ENCODE data around the gene DCAF7. TPM values are rescaled to one million over a fixed set of nuclear protein-coding genes. Genes with fewer than 3 reads are reported as not detected.

Gene DCAF7
- polyA plus RNA-seq, 5 donors: 82.7 to 104 (median 95.6) TPM

- no peak for DNase-seq
These were observed 26.9 kb upstream of the DCAF7 start, which contains the start of gene KCNH6 for GRCh38 chr17:63523253-63523855. KCNH6 (plus strand) TSS chr17:63523358; CDS start chr17:63523414, 56 bp downstream.

GRCh38 chr17:63524051-63524450, 26.2 kb upstream of the DCAF7 start:
- no peak for DNase-seq

- DNase-seq: no peak
These were observed 24.9 kb upstream of the DCAF7 start for GRCh38 chr17:63525190-63525946.

GRCh38 chr17:63526861-63527260, 23.4 kb upstream of the DCAF7 start:
- DNase-seq: no peak

GRCh38 chr17:63528183-63528582, 22.1 kb upstream of the DCAF7 start:
- no peak for DNase-seq

- DNase-seq: no peak
These were observed 20.3 kb upstream of the DCAF7 start for GRCh38 chr17:63529711-63530556.

GRCh38 chr17:63530557-63531021, 19.7 kb upstream of the DCAF7 start:
- no peak for DNase-seq

GRCh38 chr17:63531022-63531965, 19.0 kb upstream of the DCAF7 start:
- no peak for DNase-seq

- no peak for DNase-seq
These were observed 16.7 kb upstream of the DCAF7 start for GRCh38 chr17:63533433-63534077.

- no peak for DNase-seq
These were observed 16.2 kb upstream of the DCAF7 start for GRCh38 chr17:63534078-63534570.

- DNase-seq: no peak
These were observed 15.3 kb upstream of the DCAF7 start for GRCh38 chr17:63534816-63535455.

GRCh38 chr17:63535640-63536039, 14.6 kb upstream of the DCAF7 start:
- DNase-seq: no peak

GRCh38 chr17:63537001-63537400, 13.3 kb upstream of the DCAF7 start:
- no peak for DNase-seq

GRCh38 chr17:63537991-63538692, 12.1 kb upstream of the DCAF7 start:
- no peak for DNase-seq

GRCh38 chr17:63538693-63539595, 11.3 kb upstream of the DCAF7 start:
- DNase-seq: no peak

GRCh38 chr17:63540590-63540989, 9.7 kb upstream of the DCAF7 start:
- DNase-seq: no peak

GRCh38 chr17:63542218-63542545, 8.1 kb upstream of the DCAF7 start:
- DNase-seq: no peak
